ENCODE data around the gene GPR137B. TPM values are rescaled to one million over a fixed set of nuclear protein-coding genes. Genes with fewer than 3 reads are reported as not detected.
A peak's percentile ranks its signal among the peaks of the same experiment; 100 is the strongest.

Gene GPR137B
- total and polyA plus RNA-seq, 2 of the 8 experiments (the other 6 are each of a cell fraction or from before 2014, with no cell fraction given): 6.9 to 7.7 TPM

DNA sequence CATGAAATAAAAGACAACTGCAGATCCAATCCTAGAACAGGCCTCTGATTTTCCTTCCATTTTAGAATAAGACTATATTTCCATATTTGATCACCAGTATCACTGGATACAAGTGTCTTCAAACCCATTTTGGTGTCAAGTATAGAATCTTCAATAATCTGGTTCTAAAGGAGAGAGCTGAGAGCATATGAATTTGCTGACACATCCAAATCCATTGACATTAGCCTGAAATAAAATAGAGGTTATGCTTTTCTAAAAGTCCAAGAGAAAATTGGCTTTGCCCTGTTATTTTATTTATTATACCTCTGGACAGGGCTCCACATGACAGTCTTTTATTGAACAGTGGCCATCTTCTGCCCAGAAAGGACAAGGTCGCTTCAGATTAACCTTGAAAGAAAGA lies 110.8 kb downstream of the GPR137B start:
- Histone ChIP-seq H3K4me1 (replicated peaks in 1 of 4; ENCODE audit: control insufficient read depth in 3 of 4, insufficient read depth in 4 of 4, low read length in 3 of 4) (no peaks in the 10 kb centered on the region), H3K18ac (ENCODE audit: extremely low read depth, low read length) (no peak overlapping the region), H2BK120ac (replicated peaks; ENCODE audit: low read depth, low read length) (no peak overlapping the region), H3K36me3 (ENCODE audit: control insufficient read depth in 2 of 4, insufficient read depth in 4 of 4, low read length in 3 of 4) (peaks cover 0 to under 1% (median 0%) of the 10 kb centered on the region in 4 experiments; a peak in 1 of 8 replicates), H2BK12ac (ENCODE audit: low read depth, low read length) (no peak overlapping the region), H4K8ac (ENCODE audit: extremely low read depth, insufficient read depth, low read length) (no peak overlapping the region), H3K23me2 (ENCODE audit: low read depth, low read length) (no peaks in the 10 kb centered on the region), H3K56ac (replicated peaks; ENCODE audit: insufficient read length, low read depth, low read length) (no peak overlapping the region), H3K14ac (ENCODE audit: insufficient read length) (no peak overlapping the region), H3K4me2 (ENCODE audit: insufficient read depth in 1 of 2, low read depth in 2 of 2, low read length in 2 of 2) (no peak overlapping the region), H3K79me2 (ENCODE audit: control insufficient read depth in 1 of 2, insufficient read depth in 2 of 2, low read length in 2 of 2) (no peaks in the 10 kb centered on the region), H4K5ac (ENCODE audit: insufficient read length, low read depth, low read length) (no peak overlapping the region), H2AK5ac (ENCODE audit: low read depth, low read length) (no peak overlapping the region), H4K91ac (replicated peaks; ENCODE audit: insufficient read length, low read length) (no peak overlapping the region), H2BK20ac (ENCODE audit: low read length) (no peak overlapping the region), H3K27me3 (replicated peaks in 1 of 4; ENCODE audit: control insufficient read depth in 3 of 4, extremely low read depth in 1 of 4, insufficient read depth in 3 of 4, low read length in 3 of 4) (no peaks in the 10 kb centered on the region; a peak in 1 of 7 replicates), H3K23ac (ENCODE audit: insufficient read length) (no peak overlapping the region), H2BK5ac (ENCODE audit: low read depth, low read length) (no peak overlapping the region), H2BK15ac (ENCODE audit: low read length) (no peak overlapping the region), H3K9me3 (ENCODE audit: insufficient read depth in 2 of 2, low read depth in 1 of 2, low read length in 1 of 2) (0 out of 4 replicates have a peak, but pooled peaks cover 0 to 3% of the 10 kb centered on the region in 2 experiments), H3K4me3 (ENCODE audit: extremely low read depth in 1 of 4, insufficient read depth in 2 of 4, low read depth in 3 of 4, low read length in 4 of 4) (no peak overlapping the region), H3K4ac (replicated peaks; ENCODE audit: insufficient read length, low read depth, low read length) (no peak overlapping the region), H3K27ac (ENCODE audit: low read depth, low read length) (no peak overlapping the region), H3K9ac (replicated peaks in 1 of 4; ENCODE audit: extremely low read depth in 1 of 4, low read depth in 3 of 4, low read length in 3 of 4) (no peak overlapping the region), H4K20me1 (replicated peaks in 1 of 2; ENCODE audit: control insufficient read depth in 1 of 2, insufficient read depth in 2 of 2, low read length in 2 of 2) (no peaks in the 10 kb centered on the region), H3K79me1 (ENCODE audit: low read depth, low read length) (no peaks in the 10 kb centered on the region), H2AFZ (ENCODE audit: low read length) (no peak overlapping the region)
- TF ChIP-seq, protein P1, sequence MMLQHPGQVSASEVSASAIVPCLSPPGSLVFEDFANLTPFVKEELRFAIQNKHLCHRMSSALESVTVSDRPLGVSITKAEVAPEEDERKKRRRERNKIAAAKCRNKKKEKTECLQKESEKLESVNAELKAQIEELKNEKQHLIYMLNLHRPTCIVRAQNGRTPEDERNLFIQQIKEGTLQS (IDR thresholded peaks at IDR 0.05; ENCODE audit: insufficient read depth, low read depth, low read length): no peak
- TF ChIP-seq JUND (IDR thresholded peaks at IDR 0.05; ENCODE audit: low read length) (no peak), PHF8 (conservative IDR thresholded peaks at IDR 0.05; ENCODE audit: low read depth, low read length) (no peak), KDM5A (IDR thresholded peaks at IDR 0.05; ENCODE audit: low read length) (no peak), KDM1A (IDR thresholded peaks at IDR 0.05; ENCODE audit: borderline replicate concordance, low read length) (no peak), RXRA (IDR thresholded peaks at IDR 0.05; ENCODE audit: insufficient read depth, low read depth, low read length) (no peak), MAFK (IDR thresholded peaks at IDR 0.05; ENCODE audit: low read depth, low read length) (peak; percentile 56; the same call in 1 of the 2 replicates), POLR2AphosphoS5 (IDR thresholded peaks at IDR 0.05; ENCODE audit: low read depth, low read length) (no peak)
- POLR2A ChIA-PET (ENCODE audit: partially characterized antibody): no interaction called here
- no peak for FAIRE-seq
- 87% methylated on average over 1 of the region's 1 CpG; no CpG with 5 or more reads in 1 of the 2 experiments for WGBS, 2 experiments (ENCODE audit: extremely low coverage in 1 of 2, insufficient coverage in 1 of 2, insufficient read length in 1 of 2, insufficient replicate concordance in 2 of 2, low coverage in 1 of 2, low lambda C conversion rate in 2 of 2, missing lambda C conversion rate in 1 of 2)
- DNase-seq (ENCODE audit: low read depth in 1 of 2, low spot score in 2 of 2): no peak
- CTCF ChIA-PET (ENCODE audit: partially characterized antibody): no interaction called here
